Measurements from ENCODE around the gene UBALD1.
"Not testable (repeated sequence)": the region's sequence is repeated elsewhere in the genome, so short reads cannot be mapped to it uniquely, and the experiment has no call there.

UBALD1 gene

GRCh38 chr16:4578961-4579530 is 35.6 kb downstream of the UBALD1 start:
- H3K4me3 ChIP-seq (ENCODE audit: low read depth, low read length): no peak overlapping the region
- TF ChIP-seq, protein P1, sequence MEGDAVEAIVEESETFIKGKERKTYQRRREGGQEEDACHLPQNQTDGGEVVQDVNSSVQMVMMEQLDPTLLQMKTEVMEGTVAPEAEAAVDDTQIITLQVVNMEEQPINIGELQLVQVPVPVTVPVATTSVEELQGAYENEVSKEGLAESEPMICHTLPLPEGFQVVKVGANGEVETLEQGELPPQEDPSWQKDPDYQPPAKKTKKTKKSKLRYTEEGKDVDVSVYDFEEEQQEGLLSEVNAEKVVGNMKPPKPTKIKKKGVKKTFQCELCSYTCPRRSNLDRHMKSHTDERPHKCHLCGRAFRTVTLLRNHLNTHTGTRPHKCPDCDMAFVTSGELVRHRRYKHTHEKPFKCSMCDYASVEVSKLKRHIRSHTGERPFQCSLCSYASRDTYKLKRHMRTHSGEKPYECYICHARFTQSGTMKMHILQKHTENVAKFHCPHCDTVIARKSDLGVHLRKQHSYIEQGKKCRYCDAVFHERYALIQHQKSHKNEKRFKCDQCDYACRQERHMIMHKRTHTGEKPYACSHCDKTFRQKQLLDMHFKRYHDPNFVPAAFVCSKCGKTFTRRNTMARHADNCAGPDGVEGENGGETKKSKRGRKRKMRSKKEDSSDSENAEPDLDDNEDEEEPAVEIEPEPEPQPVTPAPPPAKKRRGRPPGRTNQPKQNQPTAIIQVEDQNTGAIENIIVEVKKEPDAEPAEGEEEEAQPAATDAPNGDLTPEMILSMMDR (IDR thresholded peaks at IDR 0.05; ENCODE audit: low read depth, low read length, missing control alignments): no peak
- in situ Hi-C loops (cut with HindIII; ENCODE audit: low sequenced_read_pairs): no loop called here
- no peak for DNase-seq (ENCODE audit: low read depth)

DNA sequence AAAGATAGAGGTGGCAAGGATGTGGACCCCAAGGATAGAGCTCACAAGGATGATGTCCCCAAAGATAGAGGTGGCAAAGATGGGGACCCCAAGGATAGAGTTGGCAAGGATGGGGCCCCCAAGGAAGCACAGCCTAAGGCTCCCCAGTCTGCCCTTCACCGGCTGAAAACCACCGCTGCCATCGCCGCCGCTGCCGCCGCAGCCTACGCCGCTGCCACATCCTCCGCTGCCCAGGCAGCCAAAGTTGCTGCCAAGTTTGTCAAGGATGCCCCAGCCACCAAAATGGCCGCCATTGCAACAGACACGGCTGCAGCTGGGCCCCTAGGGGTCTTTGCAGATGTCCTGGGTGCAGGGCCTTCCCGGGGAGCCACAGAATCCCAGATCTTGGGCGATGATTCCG is 38.7 kb downstream of the UBALD1 start:
- DNase-seq (ENCODE audit: low read depth): no peak
- in situ Hi-C loops (cut with HindIII; ENCODE audit: low sequenced_read_pairs): no loop called here
- TF ChIP-seq, protein P1 (IDR thresholded peaks at IDR 0.05; ENCODE audit: low read depth, low read length, missing control alignments): no peak
- H3K4me3 ChIP-seq (ENCODE audit: low read depth, low read length): no peak overlapping the region

DNA sequence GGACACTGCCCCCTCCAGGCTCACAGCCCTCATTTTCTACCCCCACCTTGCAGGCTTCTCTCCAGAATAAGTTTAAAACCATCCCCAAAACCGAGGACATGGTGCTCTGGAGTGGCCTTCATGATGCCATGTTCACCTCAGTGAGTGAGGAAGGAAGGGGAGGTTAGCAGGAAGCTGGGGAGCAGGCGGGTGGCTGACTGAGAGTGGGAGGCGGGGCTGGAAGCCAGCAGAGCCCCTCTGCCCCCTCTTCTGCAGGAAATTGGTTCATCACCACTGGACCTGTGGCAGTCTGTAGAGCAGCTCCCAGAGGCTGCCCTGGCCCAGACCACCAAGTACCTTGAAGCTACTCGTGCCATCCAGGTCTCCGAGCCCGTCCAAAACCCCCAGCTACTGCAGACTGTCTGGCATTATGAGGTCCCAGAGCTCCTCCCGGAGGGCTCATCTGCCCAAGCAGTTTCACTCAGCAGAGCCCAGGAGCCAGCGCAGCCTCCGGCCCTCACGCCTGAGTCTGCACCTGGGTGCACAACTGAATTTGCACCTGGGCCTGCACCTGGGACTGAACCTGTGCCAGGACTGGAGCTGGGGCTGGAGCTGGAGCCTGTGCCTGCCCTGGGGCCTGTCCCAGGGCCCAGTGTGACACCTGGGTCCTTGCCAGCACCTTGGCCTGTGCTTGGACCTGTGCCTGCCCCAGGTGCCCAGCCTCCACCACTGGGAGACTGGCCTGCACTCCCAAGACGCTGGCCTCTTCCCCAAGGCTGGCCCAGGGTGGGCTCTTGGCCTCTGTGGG is 39.6 kb downstream of the UBALD1 start:
- no peak overlapping the region for H3K4me3 ChIP-seq (ENCODE audit: low read depth, low read length)
- TF ChIP-seq, protein P1 (IDR thresholded peaks at IDR 0.05; ENCODE audit: low read depth, low read length, missing control alignments): no peak
- in situ Hi-C loops (cut with HindIII; ENCODE audit: low sequenced_read_pairs): no loop called here
- DNase-seq (ENCODE audit: low read depth): no peak

- in situ Hi-C loops (cut with HindIII; ENCODE audit: low sequenced_read_pairs); DNase-seq (ENCODE audit: low read depth); H3K4me3 ChIP-seq (ENCODE audit: low read depth, low read length): not testable (repeated sequence)
Measured at GRCh38 chr16:4573926-4574325, 40.8 kb downstream of the UBALD1 start.

DNA sequence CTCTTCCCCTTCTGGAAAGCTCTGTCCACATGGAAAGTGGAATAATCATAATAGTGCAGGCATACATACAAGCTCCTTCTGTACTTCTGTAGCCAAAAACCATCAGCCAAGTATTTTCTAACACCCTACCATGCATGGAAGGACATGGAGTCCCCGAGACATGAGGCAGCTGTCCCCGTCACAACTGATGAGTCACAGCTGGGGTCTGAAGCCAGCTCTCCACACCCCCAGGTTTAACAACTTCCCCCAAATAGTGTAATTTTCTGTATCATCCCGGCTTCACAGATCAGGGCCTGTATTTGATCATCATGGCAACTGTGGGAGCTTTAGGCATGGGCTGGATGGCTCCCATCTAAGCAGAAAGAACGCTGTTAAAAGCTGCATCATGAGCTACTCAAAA is 42.0 kb downstream of the UBALD1 start:
- TF ChIP-seq, protein P1 (IDR thresholded peaks at IDR 0.05; ENCODE audit: low read depth, low read length, missing control alignments): no peak
- no peak for DNase-seq (ENCODE audit: low read depth)
- in situ Hi-C loops (cut with HindIII; ENCODE audit: low sequenced_read_pairs): no loop called here
- no peak overlapping the region for H3K4me3 ChIP-seq (ENCODE audit: low read depth, low read length)

- H3K4me3 ChIP-seq (ENCODE audit: low read depth, low read length): no peak overlapping the region
- in situ Hi-C loops (cut with HindIII; ENCODE audit: low sequenced_read_pairs): no loop called here
- DNase-seq (ENCODE audit: low read depth): no peak
- TF ChIP-seq, protein P1 (IDR thresholded peaks at IDR 0.05; ENCODE audit: low read depth, low read length, missing control alignments): no peak
Measured at GRCh38 chr16:4570688-4571321, 43.9 kb downstream of the UBALD1 start.

DNA sequence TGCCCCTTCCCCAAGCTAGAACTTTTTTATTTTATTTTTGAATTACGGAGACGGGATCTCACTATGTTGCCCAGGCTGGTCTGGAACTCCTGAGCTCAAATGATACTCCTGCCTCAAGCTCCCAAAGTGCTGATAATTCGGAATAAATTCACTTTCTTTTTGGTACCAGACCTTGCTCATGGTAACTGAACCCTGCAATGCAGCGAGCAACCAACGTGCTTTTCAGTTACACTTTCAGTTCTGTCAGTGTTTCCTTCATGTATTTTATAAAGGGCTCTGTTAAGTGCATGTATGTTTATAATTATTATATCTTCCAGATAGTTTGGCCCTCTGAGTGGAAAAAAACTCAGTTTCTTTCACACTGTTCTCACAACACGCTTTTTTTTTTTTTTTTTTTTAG is 44.6 kb downstream of the UBALD1 start:
- DNase-seq (ENCODE audit: low read depth): no peak
- TF ChIP-seq, protein P1 (IDR thresholded peaks at IDR 0.05; ENCODE audit: low read depth, low read length, missing control alignments): no peak
- in situ Hi-C loops (cut with HindIII; ENCODE audit: low sequenced_read_pairs): no loop called here
- H3K4me3 ChIP-seq (ENCODE audit: low read depth, low read length): no peak overlapping the region

Measured in astrocyte of the cerebellum (primary cell).